ENCODE results near the gene SNX18.

Gene SNX18

GRCh38 chr5:54586336-54586735 lies 68.8 kb downstream of the SNX18 start:
- no peaks in the 10 kb centered on the region for H3K27me3 ChIP-seq (ENCODE audit: control insufficient read depth, insufficient read depth, low read length)
- H3K36me3 ChIP-seq (ENCODE audit: control insufficient read depth, insufficient read depth, low read length): no peaks in the 10 kb centered on the region
- no peak overlapping the region for H3K9ac ChIP-seq
- no peaks in the 10 kb centered on the region for H3K9me3 ChIP-seq (ENCODE audit: control insufficient read depth, low read length)
- H3K27ac ChIP-seq: no peak overlapping the region
- H3K4me3 ChIP-seq (ENCODE audit: low read depth, low read length): no peak overlapping the region
- no peaks in the 10 kb centered on the region for H3K79me2 ChIP-seq
- no peak overlapping the region for H3K4me2 ChIP-seq (ENCODE audit: low read length)
- TF ChIP-seq, protein P1, sequence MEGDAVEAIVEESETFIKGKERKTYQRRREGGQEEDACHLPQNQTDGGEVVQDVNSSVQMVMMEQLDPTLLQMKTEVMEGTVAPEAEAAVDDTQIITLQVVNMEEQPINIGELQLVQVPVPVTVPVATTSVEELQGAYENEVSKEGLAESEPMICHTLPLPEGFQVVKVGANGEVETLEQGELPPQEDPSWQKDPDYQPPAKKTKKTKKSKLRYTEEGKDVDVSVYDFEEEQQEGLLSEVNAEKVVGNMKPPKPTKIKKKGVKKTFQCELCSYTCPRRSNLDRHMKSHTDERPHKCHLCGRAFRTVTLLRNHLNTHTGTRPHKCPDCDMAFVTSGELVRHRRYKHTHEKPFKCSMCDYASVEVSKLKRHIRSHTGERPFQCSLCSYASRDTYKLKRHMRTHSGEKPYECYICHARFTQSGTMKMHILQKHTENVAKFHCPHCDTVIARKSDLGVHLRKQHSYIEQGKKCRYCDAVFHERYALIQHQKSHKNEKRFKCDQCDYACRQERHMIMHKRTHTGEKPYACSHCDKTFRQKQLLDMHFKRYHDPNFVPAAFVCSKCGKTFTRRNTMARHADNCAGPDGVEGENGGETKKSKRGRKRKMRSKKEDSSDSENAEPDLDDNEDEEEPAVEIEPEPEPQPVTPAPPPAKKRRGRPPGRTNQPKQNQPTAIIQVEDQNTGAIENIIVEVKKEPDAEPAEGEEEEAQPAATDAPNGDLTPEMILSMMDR (IDR thresholded peaks at IDR 0.05): no peak
- no peaks in the 10 kb centered on the region for H3K4me1 ChIP-seq
- H2AFZ ChIP-seq: no peak overlapping the region

DNA sequence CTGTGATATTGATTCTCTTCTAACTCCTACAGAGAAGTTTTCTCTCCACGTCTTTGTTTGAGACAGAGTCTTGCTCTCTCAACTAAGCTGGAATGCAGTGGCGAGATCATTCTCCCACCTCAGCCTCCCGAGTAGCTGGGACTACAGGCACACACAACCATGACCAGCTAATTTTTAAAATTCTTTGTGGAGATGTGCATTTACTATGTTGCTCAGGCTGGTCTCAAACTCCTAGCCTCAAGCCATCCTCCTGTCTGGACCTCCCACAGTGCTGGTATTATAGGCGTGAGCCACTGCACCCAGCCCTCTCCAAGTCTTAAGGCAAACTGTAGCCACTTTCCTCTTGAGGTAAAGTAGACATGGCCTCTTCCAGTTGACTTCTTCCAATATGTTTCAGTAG lies 72.2 kb downstream of the SNX18 start:
- no peak overlapping the region for H2AFZ ChIP-seq
- H3K9me3 ChIP-seq (ENCODE audit: control insufficient read depth, low read length): no peaks in the 10 kb centered on the region
- no peak overlapping the region for H3K4me3 ChIP-seq (ENCODE audit: low read depth, low read length)
- H3K79me2 ChIP-seq: no peaks in the 10 kb centered on the region
- no peaks in the 10 kb centered on the region for H3K36me3 ChIP-seq (ENCODE audit: control insufficient read depth, insufficient read depth, low read length)
- no peak overlapping the region for H3K27ac ChIP-seq
- no peak overlapping the region for H3K4me2 ChIP-seq (ENCODE audit: low read length)
- H3K27me3 ChIP-seq (ENCODE audit: control insufficient read depth, insufficient read depth, low read length): no peaks in the 10 kb centered on the region
- H3K4me1 ChIP-seq: no peaks in the 10 kb centered on the region
- no peak overlapping the region for H3K9ac ChIP-seq
- TF ChIP-seq, protein P1 (IDR thresholded peaks at IDR 0.05): no peak

DNA sequence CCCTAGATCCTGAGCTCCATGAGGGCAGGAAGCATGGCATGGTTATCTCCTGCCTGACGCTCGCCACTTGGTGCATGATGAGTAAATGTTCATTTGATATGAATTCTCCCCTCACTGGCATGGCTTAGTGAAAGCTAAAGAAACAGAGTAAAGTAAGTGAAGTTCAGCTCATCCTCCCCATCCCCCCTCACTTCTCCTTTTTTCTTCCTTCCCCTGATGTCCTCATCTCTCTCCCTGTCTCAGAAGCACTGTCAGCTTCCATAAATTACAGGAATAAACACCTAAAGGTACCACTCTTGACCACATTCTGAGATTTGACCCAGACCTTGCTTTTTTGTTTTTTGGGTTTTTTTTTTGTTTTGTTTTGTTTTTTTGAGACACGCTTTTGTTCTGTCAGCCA lies 73.3 kb downstream of the SNX18 start:
- no peak overlapping the region for H3K4me3 ChIP-seq (ENCODE audit: low read depth, low read length)
- no peaks in the 10 kb centered on the region for H3K36me3 ChIP-seq (ENCODE audit: control insufficient read depth, insufficient read depth, low read length)
- no peak overlapping the region for H3K27ac ChIP-seq
- H3K4me1 ChIP-seq: no peaks in the 10 kb centered on the region
- H3K4me2 ChIP-seq (ENCODE audit: low read length): no peak overlapping the region
- TF ChIP-seq, protein P1 (IDR thresholded peaks at IDR 0.05): no peak
- no peak overlapping the region for H3K9ac ChIP-seq
- H3K79me2 ChIP-seq: no peaks in the 10 kb centered on the region
- no peak overlapping the region for H2AFZ ChIP-seq
- H3K9me3 ChIP-seq (ENCODE audit: control insufficient read depth, low read length): no peaks in the 10 kb centered on the region
- H3K27me3 ChIP-seq (ENCODE audit: control insufficient read depth, insufficient read depth, low read length): no peaks in the 10 kb centered on the region

GRCh38 chr5:54593779-54594178 lies 76.2 kb downstream of the SNX18 start:
- H3K9me3 ChIP-seq (ENCODE audit: control insufficient read depth, low read length): no peaks in the 10 kb centered on the region
- H3K27ac ChIP-seq: no peak overlapping the region
- no peaks in the 10 kb centered on the region for H3K36me3 ChIP-seq (ENCODE audit: control insufficient read depth, insufficient read depth, low read length)
- no peak overlapping the region for H2AFZ ChIP-seq
- TF ChIP-seq, protein P1 (IDR thresholded peaks at IDR 0.05): no peak
- H3K4me3 ChIP-seq (ENCODE audit: low read depth, low read length): no peak overlapping the region
- no peaks in the 10 kb centered on the region for H3K27me3 ChIP-seq (ENCODE audit: control insufficient read depth, insufficient read depth, low read length)
- H3K4me2 ChIP-seq (ENCODE audit: low read length): no peak overlapping the region
- H3K79me2 ChIP-seq: no peaks in the 10 kb centered on the region
- no peaks in the 10 kb centered on the region for H3K4me1 ChIP-seq
- no peak overlapping the region for H3K9ac ChIP-seq

GRCh38 chr5:54594181-54594580 lies 76.6 kb downstream of the SNX18 start:
- TF ChIP-seq, protein P1 (IDR thresholded peaks at IDR 0.05): no peak
- Histone ChIP-seq H3K36me3 (ENCODE audit: control insufficient read depth, insufficient read depth, low read length) (no peaks in the 10 kb centered on the region), H3K79me2 (no peaks in the 10 kb centered on the region), H3K9me3 (ENCODE audit: control insufficient read depth, low read length) (no peaks in the 10 kb centered on the region), H3K27ac (no peak overlapping the region), H3K4me1 (no peaks in the 10 kb centered on the region), H3K27me3 (ENCODE audit: control insufficient read depth, insufficient read depth, low read length) (no peaks in the 10 kb centered on the region), H2AFZ (no peak overlapping the region), H3K9ac (no peak overlapping the region), H3K4me3 (ENCODE audit: low read depth, low read length) (no peak overlapping the region), H3K4me2 (ENCODE audit: low read length) (no peak overlapping the region)
